HFF-Myc (cell line): ENCODE measurements around the gene CDH4.

Source experiments
- DNase-seq: peaks from one replicate; pipeline ENCODE4 v3.0.0-alpha.2; 2011; ENCODE audit warnings: low read depth; ENCODE audit errors: extremely low read depth
- H3K4me3 ChIP-seq: replicated peaks from 2 replicates; pipeline ENCODE4 v1.5.1; 2011; ENCODE audit warnings: low read depth, mild to moderate bottlenecking, control low read depth, low read length
- TF ChIP-seq, protein P1 (sequence below): IDR thresholded peaks from 2 replicates; pipeline ENCODE4 v1.5.1; 2012; ENCODE audit warnings: mild to moderate bottlenecking, low read depth, low read length, control low read depth; ENCODE audit errors: missing control alignments

The CDH4 gene

DNA sequence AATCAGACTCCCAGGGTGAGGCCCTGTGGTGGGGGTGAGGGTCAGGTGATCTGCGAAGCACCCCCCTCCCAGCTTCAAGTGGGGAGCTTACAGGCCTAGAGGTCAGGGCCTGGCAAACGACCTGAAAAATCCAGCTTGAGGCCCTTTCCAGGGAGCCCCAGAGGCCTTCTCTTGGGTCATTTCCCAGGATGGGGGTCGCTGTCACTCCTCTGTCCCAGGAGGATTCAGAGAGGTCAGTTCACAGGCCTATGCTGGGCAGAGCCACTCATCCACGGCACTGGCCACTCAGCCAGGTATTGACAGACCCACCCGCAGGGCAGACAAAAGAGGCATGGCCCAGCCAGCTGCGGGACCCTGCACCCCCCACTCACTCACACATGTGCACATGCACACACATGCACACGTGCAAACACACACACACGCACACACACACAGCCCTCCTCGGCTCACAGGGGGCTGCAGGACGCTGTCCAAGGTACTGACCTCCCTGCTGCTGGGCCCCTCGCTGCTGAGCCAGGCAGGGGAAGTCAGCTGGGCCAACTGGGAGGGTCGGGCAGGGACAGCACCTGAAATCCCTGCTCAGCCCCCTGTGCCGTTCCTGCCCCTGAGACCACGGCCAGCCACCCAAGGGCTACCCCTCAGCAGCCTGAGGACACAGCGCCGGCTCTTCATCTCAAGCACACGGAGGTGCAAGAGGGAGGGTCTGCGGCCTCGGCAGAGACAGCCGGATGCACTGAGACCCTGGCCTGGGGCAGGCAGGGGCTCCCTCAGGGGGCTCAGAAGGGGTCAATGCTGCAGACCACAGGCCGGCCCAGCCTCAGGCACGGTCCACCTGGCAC, 699.9 kb downstream of the CDH4 start:
- no peak for DNase-seq

DNA sequence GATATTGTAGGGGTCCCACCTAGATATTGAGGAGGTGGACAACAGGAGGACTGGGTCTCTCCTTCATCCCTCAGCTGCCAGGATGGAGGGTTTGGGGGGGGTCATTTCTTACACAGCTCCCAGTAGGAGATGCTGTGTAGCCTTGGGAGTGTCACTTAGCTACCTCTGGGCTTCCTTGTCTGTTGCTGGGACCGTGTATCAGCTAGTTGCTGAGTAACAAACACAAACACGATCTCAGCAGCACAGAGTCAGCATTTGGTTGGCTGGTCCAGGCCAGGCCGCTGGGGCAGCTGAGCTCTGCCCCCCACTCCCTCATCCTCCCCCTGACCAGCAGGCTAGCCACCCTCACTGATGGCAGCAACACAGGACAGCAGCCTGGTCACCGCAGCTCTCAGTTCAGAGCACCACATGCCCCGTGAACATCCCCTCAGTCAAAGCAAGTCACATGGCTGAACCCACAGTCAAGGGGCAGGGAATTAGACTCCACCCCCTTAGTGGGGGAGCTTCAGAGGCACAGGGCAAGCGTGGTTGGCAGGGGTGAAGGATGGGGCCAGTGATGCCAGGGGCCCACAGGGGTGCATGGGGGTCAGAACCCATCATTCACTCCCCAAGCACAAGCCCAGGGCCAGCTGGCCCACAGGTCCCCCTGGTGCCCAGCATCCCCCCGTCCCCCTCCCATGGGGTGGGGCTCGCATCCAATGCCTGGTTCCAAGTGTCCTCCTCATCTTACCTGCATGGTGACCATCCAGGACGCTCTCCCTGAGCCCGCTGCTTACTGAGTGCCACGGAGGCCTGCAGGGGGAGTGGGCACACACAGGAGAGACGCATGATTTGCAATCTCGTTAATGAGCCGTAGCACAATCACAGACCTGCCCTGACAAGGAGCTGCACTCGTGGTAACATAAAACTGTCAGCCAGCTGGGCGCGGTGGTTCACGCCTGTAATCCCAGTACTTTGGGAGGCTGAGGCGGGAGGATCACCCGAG, 701.3 kb downstream of the CDH4 start:
- no peak for DNase-seq
- TF ChIP-seq, protein P1, sequence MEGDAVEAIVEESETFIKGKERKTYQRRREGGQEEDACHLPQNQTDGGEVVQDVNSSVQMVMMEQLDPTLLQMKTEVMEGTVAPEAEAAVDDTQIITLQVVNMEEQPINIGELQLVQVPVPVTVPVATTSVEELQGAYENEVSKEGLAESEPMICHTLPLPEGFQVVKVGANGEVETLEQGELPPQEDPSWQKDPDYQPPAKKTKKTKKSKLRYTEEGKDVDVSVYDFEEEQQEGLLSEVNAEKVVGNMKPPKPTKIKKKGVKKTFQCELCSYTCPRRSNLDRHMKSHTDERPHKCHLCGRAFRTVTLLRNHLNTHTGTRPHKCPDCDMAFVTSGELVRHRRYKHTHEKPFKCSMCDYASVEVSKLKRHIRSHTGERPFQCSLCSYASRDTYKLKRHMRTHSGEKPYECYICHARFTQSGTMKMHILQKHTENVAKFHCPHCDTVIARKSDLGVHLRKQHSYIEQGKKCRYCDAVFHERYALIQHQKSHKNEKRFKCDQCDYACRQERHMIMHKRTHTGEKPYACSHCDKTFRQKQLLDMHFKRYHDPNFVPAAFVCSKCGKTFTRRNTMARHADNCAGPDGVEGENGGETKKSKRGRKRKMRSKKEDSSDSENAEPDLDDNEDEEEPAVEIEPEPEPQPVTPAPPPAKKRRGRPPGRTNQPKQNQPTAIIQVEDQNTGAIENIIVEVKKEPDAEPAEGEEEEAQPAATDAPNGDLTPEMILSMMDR = no peak
- H3K4me3 ChIP-seq = no peak overlapping the region

More for the DNA sequence above, 699.9 kb downstream of the CDH4 start:
- no peak overlapping the region for H3K4me3 ChIP-seq
- TF ChIP-seq, protein P1 = no peak

DNA sequence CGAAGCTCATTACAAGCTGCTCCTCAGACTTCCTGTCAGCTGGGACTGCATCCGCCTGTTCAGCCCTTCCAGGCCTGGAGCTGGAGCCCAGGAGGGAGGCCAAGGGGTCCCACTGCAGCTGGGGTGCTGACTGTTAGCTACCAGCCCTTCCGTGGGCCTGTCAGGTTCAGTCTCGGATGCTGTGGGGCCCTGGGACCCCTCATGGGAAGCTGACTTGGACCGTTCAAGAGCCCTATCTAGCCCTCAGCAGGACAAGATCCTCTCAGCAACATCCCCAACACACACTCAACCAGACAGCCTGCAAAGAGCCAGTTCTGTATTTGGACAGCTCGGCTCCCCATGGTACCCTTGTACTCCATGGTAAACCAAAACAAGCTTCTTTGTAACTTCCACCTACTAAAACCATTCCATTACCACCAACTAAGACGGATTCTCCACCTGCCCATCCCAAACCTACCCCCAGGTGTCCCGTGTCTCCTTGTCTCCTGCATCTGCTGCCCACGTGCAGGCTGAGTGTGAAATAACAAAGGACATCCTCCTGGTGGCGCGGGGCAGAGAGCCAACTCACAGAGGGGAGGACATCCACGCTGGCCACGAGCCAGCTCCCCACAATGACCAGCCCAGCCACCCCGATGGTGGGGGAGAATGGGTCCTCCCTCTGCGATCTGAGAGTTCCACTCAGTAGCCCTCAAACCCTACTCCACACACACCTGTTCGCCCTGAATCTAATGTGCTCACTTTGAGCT, 702.4 kb downstream of the CDH4 start:
- H3K4me3 ChIP-seq = no peak overlapping the region
- TF ChIP-seq, protein P1 = no peak
- DNase-seq = no peak

DNA sequence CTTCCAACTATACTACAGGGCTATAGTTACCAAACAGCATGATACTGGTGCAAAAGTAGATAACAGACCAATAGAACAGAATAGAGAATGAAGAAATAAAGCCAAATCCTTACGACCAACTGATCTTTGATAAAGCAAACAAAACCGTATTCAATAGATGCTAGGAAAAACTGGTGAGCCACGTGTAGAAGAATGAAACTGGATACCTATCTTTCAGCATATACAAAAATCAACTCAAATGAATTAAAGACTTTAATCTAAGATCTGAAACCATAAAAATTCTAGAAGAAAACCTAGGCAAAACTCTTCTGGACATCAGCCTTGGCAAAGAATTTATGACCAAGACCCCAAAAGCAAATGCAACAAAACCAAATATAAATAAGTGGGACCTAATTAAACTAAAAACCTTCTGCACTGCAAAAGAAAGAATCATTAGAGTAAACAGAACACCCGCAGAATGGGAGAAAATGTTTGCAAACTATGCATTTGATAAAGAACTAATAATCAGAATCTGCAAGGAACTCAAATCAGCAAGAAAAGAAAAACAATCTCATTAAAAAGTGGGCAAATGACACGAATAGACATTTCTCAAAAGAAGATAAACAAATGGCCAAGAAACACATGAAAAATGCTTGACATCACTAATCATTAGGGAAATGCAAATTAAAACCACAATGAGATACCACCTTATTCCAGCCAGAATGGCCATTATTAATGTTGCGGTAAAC, 703.8 kb downstream of the CDH4 start:
- H3K4me3 ChIP-seq = no peak overlapping the region
- DNase-seq = no peak
- TF ChIP-seq, protein P1 = no peak

DNA sequence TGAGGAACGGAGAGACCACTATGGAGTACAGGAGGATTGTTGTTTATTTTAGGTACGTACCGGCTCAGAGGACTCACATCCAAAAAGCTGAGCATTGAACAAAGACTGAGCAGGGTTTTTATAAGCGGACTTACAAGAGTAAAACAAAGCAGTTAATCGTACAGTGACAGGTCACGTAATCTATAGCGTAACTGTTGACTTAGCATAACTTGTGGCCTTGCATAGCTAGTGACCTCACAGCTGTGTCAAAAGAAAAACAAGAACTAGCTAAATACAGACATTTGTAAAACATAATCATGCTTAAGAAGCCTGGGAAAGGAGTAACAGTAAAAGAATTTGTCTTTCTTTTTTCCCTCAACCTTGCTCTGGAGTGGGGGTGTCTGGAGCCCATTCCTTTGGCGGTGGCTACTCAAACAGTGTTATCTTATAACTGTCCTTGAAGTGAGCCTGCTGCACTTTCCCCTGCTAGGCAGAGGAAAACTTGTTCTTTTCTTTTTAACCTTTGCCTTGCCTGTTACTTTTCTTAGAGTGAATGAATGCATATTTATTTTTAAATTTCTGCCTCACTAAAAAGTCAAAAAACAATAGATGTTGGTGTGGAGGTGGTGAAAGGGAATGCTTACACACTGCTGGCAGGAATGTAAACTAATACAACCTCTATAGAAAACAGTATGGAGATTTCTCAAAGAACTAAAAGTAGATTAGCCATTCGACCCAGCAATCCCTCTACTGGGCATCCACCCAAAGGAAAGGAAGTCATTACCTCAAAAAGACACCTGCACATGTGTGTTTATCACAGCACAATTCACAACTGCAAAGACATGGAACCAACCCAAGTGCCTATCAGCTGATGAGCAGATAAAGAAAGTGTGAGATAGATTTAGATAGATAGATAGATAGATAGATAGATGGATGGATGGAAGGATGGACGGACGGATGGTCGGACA, 704.6 kb downstream of the CDH4 start:
- TF ChIP-seq, protein P1 = no peak
- no peak for DNase-seq
- H3K4me3 ChIP-seq = no peak overlapping the region
